IMR-90 (cell line): ENCODE data around the gene FUT2. TPM values are rescaled to one million over a fixed set of nuclear protein-coding genes. Genes with fewer than 3 reads are reported as not detected.
A peak's percentile ranks its signal among the peaks of the same experiment; 100 is the strongest.

Experiments used
- ATAC-seq: fragments of 200-7000 bp; cut with Tn5 transposase; 2 replicates; pipeline ENCODE4 v1.9.1; 2020; ENCODE audit warnings: low read depth, mild to moderate bottlenecking, moderate library complexity
- BruUV-seq: library from RNA; stranded (reverse); fragments of 400-500 nt; replicated peaks from 2 replicates; lab custom pipeline; 2021; lab: Mats Ljungman, UMichigan
- CTCF ChIA-PET: fragments of 300-600 bp; formaldehyde crosslinking; extraction: SDS; loops from one replicate; lab custom pipeline; 2021; ENCODE audit warnings: antibody characterized with exemption; lab: Yijun Ruan, JAX
- POLR2A ChIA-PET: fragments of 300-600 bp; sonication (Branson Sonifier 250); formaldehyde crosslinking; loops from one replicate; lab custom pipeline; 2022; ENCODE audit warnings: antibody characterized with exemption; ENCODE audit not compliant: unreplicated experiment; lab: Charles Lee
- DNase-seq: peaks from one replicate; pipeline ENCODE4 v3.0.0; 2013
- H2AFZ ChIP-seq: replicated peaks from 2 replicates; pipeline ENCODE3; 2013; ENCODE audit warnings: low read length, mild to moderate bottlenecking; ENCODE audit not compliant: poor library complexity
- H2AK5ac ChIP-seq: 2 replicates; pipeline ENCODE4 v1.6.1; 2013; ENCODE audit warnings: low read depth, low read length, inconsistent platforms
- H2AK9ac ChIP-seq: replicated peaks from 2 replicates; pipeline ENCODE3; 2013; ENCODE audit warnings: mild to moderate bottlenecking, low read depth, low read length, moderate library complexity; ENCODE audit not compliant: poor library complexity
- H2BK120ac ChIP-seq: 2 replicates; pipeline ENCODE4 v1.6.1; 2013; ENCODE audit warnings: low read depth, low read length, inconsistent platforms
- H2BK15ac ChIP-seq: 3 replicates; pipeline ENCODE4 v1.6.1; 2013; ENCODE audit warnings: low read depth, low read length, inconsistent platforms
- H2BK20ac ChIP-seq: 2 replicates; pipeline ENCODE4 v1.6.1; 2013; ENCODE audit warnings: low read depth, mild to moderate bottlenecking, inconsistent platforms, low read length, moderate library complexity
- H2BK5ac ChIP-seq: 2 replicates; pipeline ENCODE4 v1.6.1; 2013; ENCODE audit warnings: mild to moderate bottlenecking, low read depth, low read length, inconsistent platforms; ENCODE audit not compliant: poor library complexity, severe bottlenecking
- H3K14ac ChIP-seq: replicated peaks from 2 replicates; pipeline ENCODE4 v1.6.1; 2013; ENCODE audit warnings: low read depth, low read length, inconsistent platforms
- H3K18ac ChIP-seq: 2 replicates; pipeline ENCODE4 v1.6.1; 2013; ENCODE audit warnings: low read depth, low read length, control low read depth
- H3K23ac ChIP-seq: 2 replicates; pipeline ENCODE4 v1.6.1; 2013; ENCODE audit warnings: low read depth, low read length, inconsistent platforms
- H3K27ac ChIP-seq: 2 replicates; pipeline ENCODE4 v1.5.1; 2013; ENCODE audit warnings: mild to moderate bottlenecking, control low read depth, low read length; ENCODE audit not compliant: insufficient read depth
- H3K27me3 ChIP-seq: 2 replicates; pipeline ENCODE4 v1.6.1; 2013; ENCODE audit warnings: low read length; ENCODE audit not compliant: control insufficient read depth, insufficient read depth
- H3K36me3 ChIP-seq: 2 replicates; pipeline ENCODE4 v1.6.1; 2013; ENCODE audit warnings: low read length, mixed read lengths; ENCODE audit not compliant: control insufficient read depth, insufficient read depth
- H3K4ac ChIP-seq: 2 replicates; pipeline ENCODE4 v1.6.1; 2013; ENCODE audit warnings: low read depth, low read length, inconsistent platforms
- H3K4me1 ChIP-seq: 2 replicates; pipeline ENCODE4 v1.6.1; 2013; ENCODE audit warnings: low read length, mixed read lengths; ENCODE audit not compliant: control insufficient read depth, insufficient read depth
- H3K4me2 ChIP-seq: 2 replicates; pipeline ENCODE4 v1.6.1; 2013; ENCODE audit warnings: low read depth, mild to moderate bottlenecking, control low read depth, low read length, moderate library complexity
- H3K4me3 ChIP-seq: 2 replicates; pipeline ENCODE4 v1.5.1; 2013; ENCODE audit warnings: low read depth, mild to moderate bottlenecking, control low read depth, low read length, moderate library complexity; ENCODE audit not compliant: insufficient read depth
- H3K56ac ChIP-seq: 2 replicates; pipeline ENCODE4 v1.6.1; 2013; ENCODE audit warnings: low read length, inconsistent platforms; ENCODE audit not compliant: insufficient read depth; ENCODE audit errors: extremely low read depth
- H3K79me1 ChIP-seq, 2 experiments: 2 replicates each; pipeline ENCODE4 v1.6.1; 2013; ENCODE audit warnings: low read length in 2 of 2, inconsistent platforms in 1 of 2, low read depth in 1 of 2
- H3K9ac ChIP-seq: 2 replicates; pipeline ENCODE4 v1.6.1; 2013; ENCODE audit warnings: low read depth, low read length, control low read depth
- H3K9me1 ChIP-seq: 2 replicates; pipeline ENCODE4 v1.6.1; 2013; ENCODE audit warnings: low read length, inconsistent platforms; ENCODE audit not compliant: insufficient read depth
- H3K9me3 ChIP-seq: 2 replicates; pipeline ENCODE4 v1.6.1; 2013; ENCODE audit warnings: low read length; ENCODE audit not compliant: control insufficient read depth, insufficient read depth
- H4K20me1 ChIP-seq: 2 replicates; pipeline ENCODE4 v1.6.1; 2013; ENCODE audit warnings: low read length, inconsistent platforms; ENCODE audit not compliant: insufficient read depth
- H4K5ac ChIP-seq: 2 replicates; pipeline ENCODE4 v1.6.1; 2013; ENCODE audit warnings: mild to moderate bottlenecking, low read depth, low read length, control low read depth
- H4K8ac ChIP-seq, 2 experiments: 2 replicates each; pipeline ENCODE4 v1.6.1; 2013; ENCODE audit warnings: low read depth in 2 of 2, low read length in 2 of 2, control low read depth in 1 of 2, inconsistent platforms in 1 of 2
- H4K91ac ChIP-seq: 2 replicates; pipeline ENCODE4 v1.6.1; 2013; ENCODE audit warnings: low read depth, low read length, inconsistent platforms; ENCODE audit not compliant: insufficient read depth
- WGBS, 2 experiments: methylation state at CpG; one replicate each; pipeline versions ENCODE4 v1.1.5 to v1.1.7; 2013; ENCODE audit warnings: missing lambda C conversion rate in 2 of 2; ENCODE audit not compliant: insufficient read length in 1 of 2; ENCODE audit errors: extremely low coverage in 2 of 2; 5-methylcytosine and 5-hydroxymethylcytosine counted together
- dilution Hi-C: fragments of 300-500 bp; cut with HindIII; formaldehyde crosslinking; loops from one replicate; pipeline ENCODE4 v1.14.3; 2018; ENCODE audit warnings: low sequenced_read_pairs; ENCODE audit not compliant: unreplicated experiment
- in situ Hi-C: fragments of 300-500 bp; cut with MboI; formaldehyde crosslinking; loops from 3 replicates; pipeline ENCODE4 v1.14.3; 2019; ENCODE audit warnings: low sequenced_read_pairs, inconsistent platforms, mixed read lengths
- intact Hi-C: fragments of 100-400 bp; cut with micrococcal nuclease; formaldehyde crosslinking; loops from 2 replicates; pipeline ENCODE4 v1.10.0; 2022
- polyA plus RNA-seq, 3 experiments: library from polyadenylated mRNA; depleted of rRNA; stranded (reverse); fragments of >200 nt; gene quantifications; 2 replicates each; pipeline ENCODE4 v1.2.3, GENCODE V29; 2012; ENCODE audit warnings: low replicate concordance in 1 of 3
- total RNA-seq: library from RNA; depleted of rRNA; stranded (reverse); fragments of >200 nt; gene quantifications from 2 replicates; pipeline ENCODE4 v1.2.3, GENCODE V29; 2012
- TF ChIP-seq, protein P1 (sequence below): conservative IDR thresholded peaks from 2 replicates; pipeline ENCODE4 v1.5.1; 2012; ENCODE audit warnings: mild to moderate bottlenecking, low read depth, low read length, improper control_type of control experiment
- TF ChIP-seq, protein P2 (sequence below): fragments of 150-350 bp; IDR thresholded peaks from 2 replicates; pipeline ENCODE4 v1.6.1; 2017; ENCODE audit warnings: mild to moderate bottlenecking, antibody characterized with exemption, low read length, low read depth

FUT2 gene
- total and polyA plus RNA-seq, 2 of the 4 experiments (the other 2 are of a cell fraction), result not detected

- intact Hi-C loops, result no loop called here
- H3K4me2 ChIP-seq, result no peak overlapping the region
- H4K8ac ChIP-seq, result no peak overlapping the region
- H2BK120ac ChIP-seq, result no peak overlapping the region
- WGBS, 2 experiments, result 32% methylated on average over 48 of the region's 77 CpGs; no CpG with 5 or more reads in 1 of the 2 experiments
- peaks cover 4% of the 10 kb centered on the region; the same call in 1 of the 2 replicates for H3K4me1 ChIP-seq
- H3K4me3 ChIP-seq, result no peak overlapping the region
- H4K5ac ChIP-seq, result no peak overlapping the region
- H3K9me3 ChIP-seq, result no peaks in the 10 kb centered on the region
- no peaks in the 10 kb centered on the region for H3K79me1 ChIP-seq
- CTCF ChIA-PET, result no interaction called here
- no peak overlapping the region for H3K18ac ChIP-seq
- TF ChIP-seq, protein P1, sequence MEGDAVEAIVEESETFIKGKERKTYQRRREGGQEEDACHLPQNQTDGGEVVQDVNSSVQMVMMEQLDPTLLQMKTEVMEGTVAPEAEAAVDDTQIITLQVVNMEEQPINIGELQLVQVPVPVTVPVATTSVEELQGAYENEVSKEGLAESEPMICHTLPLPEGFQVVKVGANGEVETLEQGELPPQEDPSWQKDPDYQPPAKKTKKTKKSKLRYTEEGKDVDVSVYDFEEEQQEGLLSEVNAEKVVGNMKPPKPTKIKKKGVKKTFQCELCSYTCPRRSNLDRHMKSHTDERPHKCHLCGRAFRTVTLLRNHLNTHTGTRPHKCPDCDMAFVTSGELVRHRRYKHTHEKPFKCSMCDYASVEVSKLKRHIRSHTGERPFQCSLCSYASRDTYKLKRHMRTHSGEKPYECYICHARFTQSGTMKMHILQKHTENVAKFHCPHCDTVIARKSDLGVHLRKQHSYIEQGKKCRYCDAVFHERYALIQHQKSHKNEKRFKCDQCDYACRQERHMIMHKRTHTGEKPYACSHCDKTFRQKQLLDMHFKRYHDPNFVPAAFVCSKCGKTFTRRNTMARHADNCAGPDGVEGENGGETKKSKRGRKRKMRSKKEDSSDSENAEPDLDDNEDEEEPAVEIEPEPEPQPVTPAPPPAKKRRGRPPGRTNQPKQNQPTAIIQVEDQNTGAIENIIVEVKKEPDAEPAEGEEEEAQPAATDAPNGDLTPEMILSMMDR, result no peak
- TF ChIP-seq, protein P2, sequence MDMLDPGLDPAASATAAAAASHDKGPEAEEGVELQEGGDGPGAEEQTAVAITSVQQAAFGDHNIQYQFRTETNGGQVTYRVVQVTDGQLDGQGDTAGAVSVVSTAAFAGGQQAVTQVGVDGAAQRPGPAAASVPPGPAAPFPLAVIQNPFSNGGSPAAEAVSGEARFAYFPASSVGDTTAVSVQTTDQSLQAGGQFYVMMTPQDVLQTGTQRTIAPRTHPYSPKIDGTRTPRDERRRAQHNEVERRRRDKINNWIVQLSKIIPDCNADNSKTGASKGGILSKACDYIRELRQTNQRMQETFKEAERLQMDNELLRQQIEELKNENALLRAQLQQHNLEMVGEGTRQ, result no peak
- no peak overlapping the region for H3K9ac ChIP-seq
- H2AK5ac ChIP-seq, result no peak overlapping the region
- no peak overlapping the region for H3K4ac ChIP-seq
- H3K56ac ChIP-seq, result no peak overlapping the region
- H3K36me3 ChIP-seq, result no peaks in the 10 kb centered on the region
- H4K91ac ChIP-seq, result no peak overlapping the region
- H2AK9ac ChIP-seq, result no peak overlapping the region
- in situ Hi-C loops, result no loop called here
- H2BK15ac ChIP-seq, result no peak overlapping the region
- H3K27me3 ChIP-seq, result peaks cover 6% of the 10 kb centered on the region
- no TSS peak for BruUV-seq
- H4K20me1 ChIP-seq, result no peaks in the 10 kb centered on the region
- H3K14ac ChIP-seq, result no peak overlapping the region
- no peak overlapping the region for H2BK5ac ChIP-seq
- no peak overlapping the region for H3K27ac ChIP-seq
- H3K23ac ChIP-seq, result no peak overlapping the region
- peak overlapping the region; percentile 4 for H2AFZ ChIP-seq
- ATAC-seq (no peak), DNase-seq (no peak)
- no peak overlapping the region for H2BK20ac ChIP-seq
- dilution Hi-C loops, result no loop called here
- H3K9me1 ChIP-seq, result peaks cover 5% of the 10 kb centered on the region
- POLR2A ChIA-PET, result no interaction called here
Measured at GRCh38 chr19:48728911-48729664, 33.3 kb downstream of the FUT2 start.
